Liver (tissue), 3 donors: ENCODE data around the gene HCFC1R1.

Experiments used
- ATF3 ChIP-seq: IDR thresholded peaks from 2 replicates; pipeline ENCODE4 v1.6.1; 2016; ENCODE audit warnings: antibody characterized with exemption
- EGR1 ChIP-seq, 2 donors: IDR thresholded peaks; 2 replicates each; pipeline ENCODE4 v1.6.1; 2016 to 2018; ENCODE audit warnings: antibody characterized with exemption in 2 of 2, low read depth in 2 of 2
- FOXA1 ChIP-seq: IDR thresholded peaks from 2 replicates; pipeline ENCODE4 v1.6.1; 2016; ENCODE audit warnings: antibody characterized with exemption
- HNF4G ChIP-seq: IDR thresholded peaks from 2 replicates; pipeline ENCODE4 v1.6.1; 2016; ENCODE audit warnings: antibody characterized with exemption
- JUND ChIP-seq, 2 donors: IDR thresholded peaks; 2 replicates each; pipeline ENCODE4 v1.6.1; 2016; ENCODE audit warnings: antibody characterized with exemption in 2 of 2
- MAX ChIP-seq: IDR thresholded peaks from 2 replicates; pipeline ENCODE4 v1.6.1; 2016; ENCODE audit warnings: antibody characterized with exemption
- NR2F2 ChIP-seq: IDR thresholded peaks from 2 replicates; pipeline ENCODE4 v1.6.1; 2016; ENCODE audit warnings: antibody characterized with exemption
- RAD21 ChIP-seq, 2 donors: IDR thresholded peaks; 2 replicates each; pipeline ENCODE4 v1.6.1; 2016; ENCODE audit warnings: antibody characterized with exemption in 2 of 2, mild to moderate bottlenecking in 2 of 2
- REST ChIP-seq: IDR thresholded peaks from 2 replicates; pipeline ENCODE4 v1.6.1; 2016; ENCODE audit warnings: antibody characterized with exemption, mild to moderate bottlenecking
- SP1 ChIP-seq: IDR thresholded peaks from 2 replicates; pipeline ENCODE4 v1.6.1; 2018; ENCODE audit warnings: antibody characterized with exemption, mild to moderate bottlenecking
- TAF1 ChIP-seq: conservative IDR thresholded peaks from 2 replicates; pipeline ENCODE4 v1.6.1; 2016; ENCODE audit warnings: antibody characterized with exemption, mild to moderate bottlenecking
- YY1 ChIP-seq: IDR thresholded peaks from 2 replicates; pipeline ENCODE4 v1.6.1; 2016; ENCODE audit warnings: antibody characterized with exemption, mild to moderate bottlenecking
- ZBTB33 ChIP-seq: IDR thresholded peaks from 2 replicates; pipeline ENCODE4 v1.6.1; 2016; ENCODE audit warnings: antibody characterized with exemption
- TF ChIP-seq, protein P1 (sequence below): fragments of 150-350 bp; IDR thresholded peaks from 2 replicates; pipeline ENCODE4 v1.5.1; 2017; ENCODE audit warnings: improper control_type of control experiment, low read depth, low read length; ENCODE audit not compliant: missing input control
- donor health status: healthy.
- donor health status: healthy.

DNA sequence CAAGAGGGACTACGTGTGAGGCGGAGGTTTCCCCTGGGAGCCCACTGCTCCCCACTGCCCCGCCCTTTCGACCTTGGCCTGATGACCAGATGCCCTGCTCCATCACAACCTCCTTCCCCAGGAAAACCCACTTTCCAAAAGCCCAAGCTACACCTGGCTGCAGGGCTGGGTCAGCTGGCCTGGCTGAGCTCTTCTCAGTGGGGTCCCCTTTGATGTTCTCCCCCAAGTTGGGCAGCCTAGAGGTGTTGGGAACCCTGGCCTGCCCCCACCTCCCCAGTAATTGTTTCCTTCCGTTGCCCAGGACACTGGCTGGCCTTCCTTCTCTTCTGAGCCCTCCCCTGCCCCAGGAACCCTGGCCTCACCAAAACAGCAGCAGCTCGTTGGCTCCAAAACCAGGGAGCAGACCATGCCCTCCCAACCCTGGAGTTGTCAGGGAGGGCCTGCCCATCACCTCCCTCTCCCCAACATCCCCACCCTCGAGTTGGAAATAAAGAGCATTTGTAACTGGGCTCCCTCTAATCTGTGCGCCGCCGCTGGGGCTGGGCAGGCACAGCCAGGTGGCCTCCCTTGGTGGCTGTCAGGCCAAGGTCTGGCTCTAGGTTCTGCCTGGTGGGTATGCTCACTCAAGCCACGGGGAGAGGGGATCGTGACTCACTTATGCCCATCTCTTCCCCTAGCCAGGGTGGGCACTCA is 9.6 kb downstream of the HCFC1R1 start:
- TF ChIP-seq, protein P1, sequence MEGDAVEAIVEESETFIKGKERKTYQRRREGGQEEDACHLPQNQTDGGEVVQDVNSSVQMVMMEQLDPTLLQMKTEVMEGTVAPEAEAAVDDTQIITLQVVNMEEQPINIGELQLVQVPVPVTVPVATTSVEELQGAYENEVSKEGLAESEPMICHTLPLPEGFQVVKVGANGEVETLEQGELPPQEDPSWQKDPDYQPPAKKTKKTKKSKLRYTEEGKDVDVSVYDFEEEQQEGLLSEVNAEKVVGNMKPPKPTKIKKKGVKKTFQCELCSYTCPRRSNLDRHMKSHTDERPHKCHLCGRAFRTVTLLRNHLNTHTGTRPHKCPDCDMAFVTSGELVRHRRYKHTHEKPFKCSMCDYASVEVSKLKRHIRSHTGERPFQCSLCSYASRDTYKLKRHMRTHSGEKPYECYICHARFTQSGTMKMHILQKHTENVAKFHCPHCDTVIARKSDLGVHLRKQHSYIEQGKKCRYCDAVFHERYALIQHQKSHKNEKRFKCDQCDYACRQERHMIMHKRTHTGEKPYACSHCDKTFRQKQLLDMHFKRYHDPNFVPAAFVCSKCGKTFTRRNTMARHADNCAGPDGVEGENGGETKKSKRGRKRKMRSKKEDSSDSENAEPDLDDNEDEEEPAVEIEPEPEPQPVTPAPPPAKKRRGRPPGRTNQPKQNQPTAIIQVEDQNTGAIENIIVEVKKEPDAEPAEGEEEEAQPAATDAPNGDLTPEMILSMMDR: no peak
- TF ChIP-seq RAD21 (IDR thresholded peaks at IDR 0.05): no peak
- TF ChIP-seq YY1: no peak
- no peak for TF ChIP-seq REST
- no peak for TF ChIP-seq ATF3
- no peak for TF ChIP-seq TAF1
- no peak for TF ChIP-seq JUND (IDR thresholded peaks at IDR 0.05)
- no peak for TF ChIP-seq MAX
- TF ChIP-seq FOXA1: no peak
- TF ChIP-seq ZBTB33: no peak
- no peak for TF ChIP-seq NR2F2
- TF ChIP-seq HNF4G: no peak
- TF ChIP-seq SP1: no peak
- no peak for TF ChIP-seq EGR1 (IDR thresholded peaks at IDR 0.05; ENCODE audit: low read depth in 2 of 2)
